Pancreas (tissue), 10 donors: ENCODE measurements around the gene FRMD4A. TPM values are rescaled to one million over a fixed set of nuclear protein-coding genes. Genes with fewer than 3 reads are reported as not detected.
A peak's percentile ranks its signal among the peaks of the same experiment; 100 is the strongest.

ENCODE experiments used
- ATAC-seq, 4 donors: fragments of 200-7000 bp; cut with Tn5 transposase; one replicate each; pipeline versions ENCODE4 v1.8.0 to v1.9.1; 2020; ENCODE audit warnings: mild to moderate bottlenecking in 4 of 4, moderate library complexity in 4 of 4
- DNase-seq, 6 donors: peaks; one replicate each; pipeline ENCODE4 v3.0.0-alpha.2; 2020
- FAIRE-seq: peaks from 2 replicates; lab custom pipeline; 2012; peaks lifted over from hg19 to GRCh38; lab: Jason Lieb, UNC
- H3K27ac ChIP-seq, 4 donors: fragments of 200-600 bp; sonication (generic); 1 replicate in 3 of 4; 2 replicates in 1 of 4; pipeline versions ENCODE4 v1.5.0 to v1.8.0; 2020
- H3K27me3 ChIP-seq, 4 donors: fragments of 200-600 bp; one replicate each; pipeline ENCODE4 v1.8.0; 2021
- H3K36me3 ChIP-seq, 3 donors: fragments of 200-600 bp; sonication (generic) in 1 of 3; one replicate each; pipeline versions ENCODE4 v1.5.0 to v1.8.0; 2020 to 2021
- H3K4me1 ChIP-seq, 3 donors: fragments of 200-600 bp; one replicate each; pipeline ENCODE4 v1.8.0; 2021
- H3K4me3 ChIP-seq, 4 donors: fragments of 200-600 bp; sonication (generic) in 2 of 4; one replicate each; pipeline versions ENCODE4 v1.5.0 to v1.8.0; 2020 to 2021
- H3K9me3 ChIP-seq, 4 donors: fragments of 200-600 bp; one replicate each; pipeline ENCODE4 v1.8.0; 2021
- WGBS, 2 donors: extraction: QIAGEN DNeasy Blood & Tissue Kit; methylation state at CpG; one replicate each; pipeline ENCODE4 v1.1.7; 2013; 5-methylcytosine and 5-hydroxymethylcytosine counted together
- intact Hi-C, 3 donors: fragments of 100-400 bp; cut with DNase I; formaldehyde crosslinking; loops; one replicate each; pipeline versions ENCODE4 v1.11.1 to v1.14.2; 2022
- polyA plus RNA-seq, 2 donors: library from polyadenylated mRNA; stranded (reverse); fragments of 200-250 nt; gene quantifications; one replicate each; pipeline ENCODE4 v1.2.3, GENCODE V29; 2013
- total RNA-seq, 6 donors: library from RNA; stranded (reverse); fragmentation: NEBNext Ultra II Directional in 4 of 6; extraction: Animal tissue kit (Norgen Biotek cat#: 25700) in 4 of 6; gene quantifications; one replicate each; pipeline versions ENCODE4 v1.2.1 to v1.2.4, GENCODE V29; 2021 to 2023
- TF ChIP-seq, protein P1 (sequence below), 4 donors: fragments of 200-600 bp; sonication (generic) in 3 of 4; IDR thresholded peaks; one replicate each; pipeline versions ENCODE4 v1.5.0 to v1.8.0; 2021; ENCODE audit warnings: antibody characterized with exemption in 4 of 4
- donor health status: healthy with polysubstance abuse.
- donor health status: DM: no; HTN: no; CAD: no; lungs with moderate emphysema.
- donor health status: DM: no; HTN: no; CAD: no.
- donor health status: control.
- donor health status: control.
- donor health status: Bipolar disorder and iron deficiency.
- donor health status: DM: yes; HTN: yes; CAD: no.
- donor health status: DM: no; HTN: no; CAD: no.
- donor health status: DM: no; HTN: no; CAD: no.
- donor health status: DM: yes; HTN: yes; CAD: no.

Gene FRMD4A
- total and polyA plus RNA-seq, 8 donors: 13.5 to 27.5 (median 18.7) TPM

DNA sequence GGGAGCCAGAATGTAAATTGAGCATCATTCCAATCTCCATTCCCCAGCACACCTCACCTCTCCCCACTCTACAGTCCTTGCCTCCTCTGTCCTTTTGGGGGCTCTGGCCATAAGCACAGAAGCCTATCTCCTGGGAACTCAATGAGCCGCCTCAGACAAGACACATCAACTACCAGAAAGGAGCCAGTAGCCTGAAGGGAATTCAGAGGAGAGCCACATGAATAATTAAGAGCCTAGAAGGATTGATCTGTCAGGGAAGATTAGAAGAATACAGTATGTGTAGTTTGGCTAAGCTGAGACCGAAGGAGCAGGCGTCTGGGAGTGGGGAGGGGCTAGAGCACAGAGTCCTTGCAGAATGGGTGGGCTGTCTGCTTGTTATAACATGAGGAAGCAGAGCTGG, 31.2 kb downstream of the FRMD4A start:
- TF ChIP-seq, protein P1, sequence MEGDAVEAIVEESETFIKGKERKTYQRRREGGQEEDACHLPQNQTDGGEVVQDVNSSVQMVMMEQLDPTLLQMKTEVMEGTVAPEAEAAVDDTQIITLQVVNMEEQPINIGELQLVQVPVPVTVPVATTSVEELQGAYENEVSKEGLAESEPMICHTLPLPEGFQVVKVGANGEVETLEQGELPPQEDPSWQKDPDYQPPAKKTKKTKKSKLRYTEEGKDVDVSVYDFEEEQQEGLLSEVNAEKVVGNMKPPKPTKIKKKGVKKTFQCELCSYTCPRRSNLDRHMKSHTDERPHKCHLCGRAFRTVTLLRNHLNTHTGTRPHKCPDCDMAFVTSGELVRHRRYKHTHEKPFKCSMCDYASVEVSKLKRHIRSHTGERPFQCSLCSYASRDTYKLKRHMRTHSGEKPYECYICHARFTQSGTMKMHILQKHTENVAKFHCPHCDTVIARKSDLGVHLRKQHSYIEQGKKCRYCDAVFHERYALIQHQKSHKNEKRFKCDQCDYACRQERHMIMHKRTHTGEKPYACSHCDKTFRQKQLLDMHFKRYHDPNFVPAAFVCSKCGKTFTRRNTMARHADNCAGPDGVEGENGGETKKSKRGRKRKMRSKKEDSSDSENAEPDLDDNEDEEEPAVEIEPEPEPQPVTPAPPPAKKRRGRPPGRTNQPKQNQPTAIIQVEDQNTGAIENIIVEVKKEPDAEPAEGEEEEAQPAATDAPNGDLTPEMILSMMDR (IDR thresholded peaks at IDR 0.05): no peak
- Histone ChIP-seq H3K27me3 (no peaks in the 10 kb centered on the region), H3K4me1 (peaks cover 5 to 8% (median 5%) of the 10 kb centered on the region in 3 donors), H3K36me3 (no peaks in the 10 kb centered on the region), H3K4me3 (no peak overlapping the region), H3K9me3 (no peaks in the 10 kb centered on the region), H3K27ac (no peak overlapping the region)
- 61 to 72% methylated on average over 3 of the region's 3 CpGs for WGBS, 2 donors
- intact Hi-C loops: no loop called here
- no peak for ATAC-seq
- no peak for FAIRE-seq
- no peak for DNase-seq

DNA sequence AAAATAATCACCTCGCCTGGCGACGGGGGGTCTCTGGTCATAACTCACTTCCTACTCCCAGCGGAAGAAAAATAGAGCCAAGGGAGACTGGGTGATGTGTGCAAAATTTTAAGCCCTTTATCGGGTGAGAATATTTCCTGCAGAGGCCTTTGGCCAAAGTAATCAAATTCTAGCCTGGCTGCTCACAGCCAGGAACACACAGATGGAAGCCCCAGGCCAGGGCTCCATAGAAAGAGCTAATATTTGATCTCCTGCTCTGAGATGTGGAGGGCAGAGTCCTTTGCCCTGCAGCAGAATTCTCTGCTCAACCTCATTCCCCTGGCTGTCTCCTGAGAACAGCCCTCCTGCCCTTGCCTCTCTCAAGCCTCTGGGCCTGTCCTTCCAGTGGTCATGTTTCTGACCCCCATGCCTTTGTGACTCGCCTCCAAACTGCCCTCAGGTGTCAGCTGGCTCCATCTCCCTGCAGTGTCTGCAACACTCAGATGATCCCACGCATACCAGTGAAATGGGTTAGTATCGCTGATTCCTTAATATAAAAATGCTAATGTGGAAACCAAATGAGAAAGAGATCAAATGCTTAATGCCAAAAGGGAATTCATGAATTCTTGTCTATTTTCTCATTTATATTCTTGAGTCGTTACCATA, 34.5 kb downstream of the FRMD4A start:
- no peaks in the 10 kb centered on the region for H3K36me3 ChIP-seq
- FAIRE-seq (no peak), DNase-seq (peak in 5 of 6 donors; percentile 46 to 78 (median 63)), ATAC-seq (peak; percentile 90 to 98 (median 96))
- TF ChIP-seq, protein P1 (IDR thresholded peaks at IDR 0.05): no peak
- H3K4me3 ChIP-seq: no peak overlapping the region
- no peaks in the 10 kb centered on the region for H3K27me3 ChIP-seq
- 35 to 39% methylated on average over 9 of the region's 9 CpGs for WGBS, 2 donors
- H3K27ac ChIP-seq: peak overlapping the region in 3 of 4 donors; percentile 3 to 46 (median 29)
- peaks cover 0 to 8% (median 5%) of the 10 kb centered on the region in 3 donors for H3K4me1 ChIP-seq
- intact Hi-C loops: no loop called here
- no peaks in the 10 kb centered on the region for H3K9me3 ChIP-seq

DNA sequence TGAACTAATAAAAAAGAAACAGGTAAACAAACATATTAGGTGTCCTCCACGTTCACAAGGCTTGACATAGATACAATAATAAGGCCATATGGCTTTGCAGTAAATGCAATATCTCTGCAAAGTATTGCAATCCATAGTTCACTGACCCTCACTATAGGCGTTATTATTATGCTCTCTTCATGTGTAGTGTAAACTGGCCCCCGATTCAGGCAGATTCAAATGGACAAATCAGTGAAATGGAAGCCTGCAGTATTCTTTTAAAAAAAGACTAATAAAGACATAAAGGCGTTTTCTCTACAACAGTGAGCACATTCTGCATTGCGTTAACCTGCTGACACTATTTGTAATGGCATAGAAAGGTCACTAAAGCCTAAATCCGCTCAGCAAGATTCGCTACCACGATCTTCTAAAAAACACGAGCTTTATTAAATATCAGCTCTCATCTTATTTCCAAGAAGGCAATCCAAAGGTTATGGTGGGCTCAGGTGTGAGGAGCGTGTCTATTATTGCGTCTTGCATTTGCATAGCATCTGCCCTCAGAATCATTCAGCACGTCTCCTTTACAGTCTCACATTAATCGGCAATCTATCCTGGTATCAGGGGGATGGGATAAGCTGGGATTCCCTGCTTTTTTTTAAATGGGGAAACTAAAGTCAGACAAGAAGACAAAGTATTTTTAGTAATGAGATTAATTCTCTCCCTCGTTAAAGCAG, 36.2 kb downstream of the FRMD4A start:
- DNase-seq: no peak
- no peak overlapping the region for H3K27ac ChIP-seq
- FAIRE-seq: no peak
- H3K4me3 ChIP-seq: no peak overlapping the region
- TF ChIP-seq, protein P1 (IDR thresholded peaks at IDR 0.05): no peak
- H3K27me3 ChIP-seq: no peaks in the 10 kb centered on the region
- peaks cover 0 to 8% (median 5%) of the 10 kb centered on the region in 3 donors for H3K4me1 ChIP-seq
- intact Hi-C loops: no loop called here
- ATAC-seq: no peak
- no peaks in the 10 kb centered on the region for H3K9me3 ChIP-seq
- 84 to 88% methylated on average over 14 of the region's 14 CpGs for WGBS, 2 donors
- H3K36me3 ChIP-seq: no peaks in the 10 kb centered on the region

DNA sequence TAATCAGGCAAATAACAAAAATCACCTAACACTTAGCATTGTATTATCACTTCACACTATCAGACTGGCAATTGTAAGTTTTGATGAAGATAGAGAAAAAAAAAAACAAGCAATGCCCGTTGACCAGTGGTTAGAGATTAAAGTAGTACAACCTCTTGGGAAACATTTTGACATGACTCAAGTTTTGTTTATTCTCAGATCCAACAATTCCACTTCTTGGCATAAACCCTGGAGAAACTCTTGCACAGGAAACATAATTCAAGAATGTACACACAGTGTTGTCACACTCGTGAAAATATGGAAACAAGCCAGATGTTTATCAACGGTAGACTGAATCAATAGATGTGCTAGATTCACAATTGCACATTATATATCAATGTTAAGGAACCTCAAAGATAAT, 37.2 kb downstream of the FRMD4A start:
- ATAC-seq: peak in 2 of 4 donors; percentile 7 to 19
- no peak for DNase-seq
- H3K27ac ChIP-seq: no peak overlapping the region
- H3K4me1 ChIP-seq: peaks cover 0 to 8% (median 5%) of the 10 kb centered on the region in 3 donors
- no peaks in the 10 kb centered on the region for H3K27me3 ChIP-seq
- no peak overlapping the region for H3K4me3 ChIP-seq
- FAIRE-seq: no peak
- intact Hi-C loops: no loop called here
- WGBS, 2 donors: 9 to 15% methylated on average over 3 of the region's 3 CpGs
- no peaks in the 10 kb centered on the region for H3K36me3 ChIP-seq
- TF ChIP-seq, protein P1 (IDR thresholded peaks at IDR 0.05): no peak
- no peaks in the 10 kb centered on the region for H3K9me3 ChIP-seq

DNA sequence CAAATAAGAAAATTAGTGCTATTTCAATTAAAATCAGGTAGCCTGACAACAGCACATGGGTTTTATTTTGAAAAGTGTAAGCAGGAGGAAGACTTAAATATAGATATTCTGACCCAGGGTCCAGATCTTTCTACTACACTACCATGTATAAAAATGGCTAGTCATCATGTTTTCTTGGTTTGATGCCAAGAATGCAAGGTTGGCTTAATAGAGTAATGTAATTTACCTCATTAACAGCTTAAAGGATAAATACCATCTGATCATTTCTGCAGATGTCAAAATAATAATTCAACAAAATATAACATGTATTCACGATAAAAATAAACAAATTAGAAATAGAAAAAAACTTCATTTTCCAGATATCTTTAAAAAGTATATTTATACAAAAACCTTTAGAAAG, 39.4 kb downstream of the FRMD4A start:
- Histone ChIP-seq H3K27ac (no peak overlapping the region), H3K27me3 (no peaks in the 10 kb centered on the region), H3K9me3 (no peaks in the 10 kb centered on the region), H3K36me3 (no peaks in the 10 kb centered on the region), H3K4me1 (peaks cover 0 to 2% (median 1%) of the 10 kb centered on the region in 3 donors), H3K4me3 (no peak overlapping the region)
- FAIRE-seq: peak; percentile 56
- no peak for ATAC-seq
- TF ChIP-seq, protein P1 (IDR thresholded peaks at IDR 0.05): no peak
- WGBS, 2 donors: 93 to 94% methylated on average over 1 of the region's 1 CpG
- intact Hi-C loops: no loop called here
- DNase-seq: no peak
